Natural killer cell (primary cell): ENCODE results near the gene KCNAB3. TPM values are rescaled to one million over a fixed set of nuclear protein-coding genes. Genes with fewer than 3 reads are reported as not detected.

Source experiments
- ATAC-seq, 3 donors: fragments of 150-1000 bp in 2 of 3; fragments of 200-7000 bp in 1 of 3; cut with Tn5 transposase; 1 replicate in 1 of 3; 2 replicates in 2 of 3; pipeline ENCODE4 v1.10.0; 2021; ENCODE audit warnings: mild to moderate bottlenecking in 2 of 3, moderate library complexity in 2 of 3
- DNase-seq, 2 donors: peaks; one replicate each; pipeline versions ENCODE4 v3.0.0 to v3.0.0-alpha.2; 2013 to 2021; ENCODE audit warnings: mixed read lengths in 1 of 2
- H3K27ac ChIP-seq: one replicate; pipeline ENCODE4 v1.5.1; 2013; ENCODE audit warnings: mild to moderate bottlenecking, low read length
- H3K27me3 ChIP-seq: one replicate; pipeline ENCODE4 v1.6.1; 2013; ENCODE audit warnings: low read length; ENCODE audit not compliant: control insufficient read depth, insufficient read depth
- H3K36me3 ChIP-seq: one replicate; pipeline ENCODE4 v1.6.1; 2013; ENCODE audit warnings: low read length; ENCODE audit not compliant: control insufficient read depth, insufficient read depth
- H3K4me1 ChIP-seq: one replicate; pipeline ENCODE4 v1.6.1; 2013; ENCODE audit warnings: low read length; ENCODE audit not compliant: control insufficient read depth, insufficient read depth
- H3K4me3 ChIP-seq: one replicate; pipeline ENCODE4 v1.5.1; 2013; ENCODE audit warnings: low read length
- H3K9me3 ChIP-seq: one replicate; pipeline ENCODE4 v1.6.1; 2013; ENCODE audit warnings: low read length; ENCODE audit not compliant: control insufficient read depth, insufficient read depth
- H3K27ac Mint-ChIP-seq, 2 donors: one replicate each; pipeline ENCODE4 v1.8.0; 2022; ENCODE audit warnings: mild to moderate bottlenecking in 2 of 2, mixed read lengths in 2 of 2, moderate library complexity in 1 of 2
- H3K27me3 Mint-ChIP-seq, 2 donors: one replicate each; pipeline ENCODE4 v1.8.0; 2022; ENCODE audit warnings: low read depth in 2 of 2, mixed read lengths in 2 of 2
- H3K36me3 Mint-ChIP-seq: one replicate; pipeline ENCODE4 v1.8.0; 2022; ENCODE audit warnings: mixed read lengths
- H3K4me1 Mint-ChIP-seq, 2 donors: one replicate each; pipeline ENCODE4 v1.8.0; 2022; ENCODE audit warnings: mixed read lengths in 2 of 2
- H3K4me3 Mint-ChIP-seq: one replicate; pipeline ENCODE4 v1.8.0; 2022; ENCODE audit warnings: mild to moderate bottlenecking, moderate library complexity, mixed read lengths
- H3K9me3 Mint-ChIP-seq, 2 donors: one replicate each; pipeline ENCODE4 v1.8.0; 2022; ENCODE audit warnings: mixed read lengths in 2 of 2
- CTCF ChIP-seq: fragments of 200-600 bp; IDR thresholded peaks from one replicate; pipeline ENCODE4 v1.8.0; 2022; ENCODE audit warnings: antibody characterized with exemption
- WGBS: methylation state at CpG from one replicate; pipeline ENCODE4 v1.1.7; 2013; ENCODE audit warnings: missing lambda C conversion rate; ENCODE audit not compliant: insufficient coverage; 5-methylcytosine and 5-hydroxymethylcytosine counted together
- intact Hi-C: fragments of 100-400 bp; cut with micrococcal nuclease; formaldehyde crosslinking; loops from one replicate; pipeline ENCODE4 v1.14.2; 2022
- total RNA-seq, 4 donors: library from RNA; stranded (reverse); fragments of 120-200 nt in 1 of 4; gene quantifications; one replicate each; pipeline versions ENCODE4 v1.2.3 to v1.2.4, GENCODE V29; 2013 to 2022

Gene KCNAB3
- total RNA-seq, 3 donors from 2014 or later (not counting 1 experiment from before 2014, with no cell fraction given) = 7.9 to 11.7 (median 9.3) TPM

- H3K27ac Mint-ChIP-seq = no peak overlapping the region
- no peaks in the 10 kb centered on the region for H3K36me3 ChIP-seq
- DNase-seq (no peak), ATAC-seq (no peak)
- no peak overlapping the region for H3K27ac ChIP-seq
- H3K4me3 Mint-ChIP-seq = no peak overlapping the region
- H3K36me3 Mint-ChIP-seq = no peaks in the 10 kb centered on the region
- H3K9me3 Mint-ChIP-seq = no peaks in the 10 kb centered on the region
- no peaks in the 10 kb centered on the region for H3K4me1 Mint-ChIP-seq
- H3K4me3 ChIP-seq = no peak overlapping the region
- TF ChIP-seq CTCF = no peak
- H3K4me1 ChIP-seq = no peaks in the 10 kb centered on the region
- 55% methylated on average over 2 of the region's 2 CpGs for WGBS
- intact Hi-C loops = no loop called here
- H3K9me3 ChIP-seq = no peaks in the 10 kb centered on the region
- peaks cover 5 to 7% of the 10 kb centered on the region in 2 donors for H3K27me3 Mint-ChIP-seq
- H3K27me3 ChIP-seq = no peaks in the 10 kb centered on the region
Observed at GRCh38 chr17:7967751-7968150, 38.1 kb upstream of the KCNAB3 start.

DNA sequence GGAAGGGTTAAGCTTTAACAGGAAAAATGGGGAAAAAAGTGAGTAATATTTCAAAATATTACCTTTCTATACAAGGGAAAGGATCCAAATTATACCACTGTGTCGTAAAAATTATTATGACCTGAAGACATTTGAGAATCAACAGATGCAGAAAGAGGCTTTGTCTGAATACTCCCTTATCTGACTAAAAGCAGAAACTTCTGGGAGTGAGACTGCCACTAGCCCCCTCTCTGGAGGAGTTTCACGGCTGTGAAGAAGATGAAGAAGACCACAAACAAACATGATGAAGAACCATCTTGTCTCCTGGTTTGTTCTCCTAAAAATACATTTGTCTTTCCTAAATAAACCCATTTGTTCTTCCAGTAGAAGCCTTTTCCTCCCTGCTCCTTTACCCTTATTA, 31.8 kb upstream of the KCNAB3 start:
- no peak overlapping the region for H3K27ac ChIP-seq
- TF ChIP-seq CTCF = no peak
- Mint-ChIP-seq H3K27me3 (peaks cover 0 to 7% of the 10 kb centered on the region in 2 donors), H3K9me3 (no peaks in the 10 kb centered on the region), H3K36me3 (no peaks in the 10 kb centered on the region), H3K27ac (no peak overlapping the region), H3K4me3 (no peak overlapping the region), H3K4me1 (no peaks in the 10 kb centered on the region)
- no peaks in the 10 kb centered on the region for H3K36me3 ChIP-seq
- intact Hi-C loops = no loop called here
- DNase-seq (no peak), ATAC-seq (no peak)
- WGBS = 64% methylated on average over 2 of the region's 2 CpGs
- H3K27me3 ChIP-seq = no peaks in the 10 kb centered on the region
- H3K4me3 ChIP-seq = no peak overlapping the region
- H3K9me3 ChIP-seq = no peaks in the 10 kb centered on the region
- H3K4me1 ChIP-seq = no peaks in the 10 kb centered on the region

GRCh38 chr17:7959503-7960253, 30.0 kb upstream of the KCNAB3 start:
- TF ChIP-seq CTCF = no peak
- Mint-ChIP-seq H3K4me3 (no peak overlapping the region), H3K27ac (no peak overlapping the region), H3K4me1 (no peaks in the 10 kb centered on the region), H3K9me3 (no peaks in the 10 kb centered on the region), H3K36me3 (no peaks in the 10 kb centered on the region), H3K27me3 (peaks cover 0 to 7% of the 10 kb centered on the region in 2 donors)
- no peaks in the 10 kb centered on the region for H3K27me3 ChIP-seq
- intact Hi-C loops = no loop called here
- no peaks in the 10 kb centered on the region for H3K36me3 ChIP-seq
- ATAC-seq = no peak
- no peak overlapping the region for H3K27ac ChIP-seq
- H3K4me1 ChIP-seq = no peaks in the 10 kb centered on the region
- no peaks in the 10 kb centered on the region for H3K9me3 ChIP-seq
- WGBS = 96% methylated on average over 9 of the region's 9 CpGs
- no peak overlapping the region for H3K4me3 ChIP-seq
- no peak for DNase-seq
